Posterior cingulate gyrus (tissue), 11 donors: ENCODE results near the gene TUBA4B.

ENCODE experiments used
- DNase-seq, 10 donors: peaks; one replicate each; pipeline versions ENCODE4 v3.0.0 to v3.0.0-alpha.2; 2020 to 2021; ENCODE audit warnings: mixed read lengths in 3 of 10
- intact Hi-C: fragments of 100-400 bp; cut with DNase I; formaldehyde crosslinking; loops from one replicate; pipeline ENCODE4 v1.15.1; 2023

TUBA4B gene

GRCh38 chr2:219252900-219253752 lies at the start of gene TUBA4B:
Gene TUBA4B, plus strand, starts transcription at chr2:219253243. Its CDS starts 165 bp downstream, at chr2:219253408.
- intact Hi-C loops: no loop called here
- peak in 6 of 10 donors; percentile 27 to 89 (median 40) for DNase-seq

- peak in 2 of 10 donors; percentile 5 for DNase-seq
- intact Hi-C loops: no loop called here
Measured at GRCh38 chr2:219204425-219205164, 48.4 kb upstream of the TUBA4B start.

GRCh38 chr2:219205165-219205538 lies 47.9 kb upstream of the TUBA4B start:
- peak in 2 of 10 donors; percentile 43 to 50 for DNase-seq
- intact Hi-C loops: no loop called here

- intact Hi-C loops: loop anchor here (2.0 kb wide), 1 partner anchor 27 kb away; the partner anchor contains the start of gene RETREG2
- no peak for DNase-seq
Measured at GRCh38 chr2:219205981-219206327, 47.1 kb upstream of the TUBA4B start.

DNA sequence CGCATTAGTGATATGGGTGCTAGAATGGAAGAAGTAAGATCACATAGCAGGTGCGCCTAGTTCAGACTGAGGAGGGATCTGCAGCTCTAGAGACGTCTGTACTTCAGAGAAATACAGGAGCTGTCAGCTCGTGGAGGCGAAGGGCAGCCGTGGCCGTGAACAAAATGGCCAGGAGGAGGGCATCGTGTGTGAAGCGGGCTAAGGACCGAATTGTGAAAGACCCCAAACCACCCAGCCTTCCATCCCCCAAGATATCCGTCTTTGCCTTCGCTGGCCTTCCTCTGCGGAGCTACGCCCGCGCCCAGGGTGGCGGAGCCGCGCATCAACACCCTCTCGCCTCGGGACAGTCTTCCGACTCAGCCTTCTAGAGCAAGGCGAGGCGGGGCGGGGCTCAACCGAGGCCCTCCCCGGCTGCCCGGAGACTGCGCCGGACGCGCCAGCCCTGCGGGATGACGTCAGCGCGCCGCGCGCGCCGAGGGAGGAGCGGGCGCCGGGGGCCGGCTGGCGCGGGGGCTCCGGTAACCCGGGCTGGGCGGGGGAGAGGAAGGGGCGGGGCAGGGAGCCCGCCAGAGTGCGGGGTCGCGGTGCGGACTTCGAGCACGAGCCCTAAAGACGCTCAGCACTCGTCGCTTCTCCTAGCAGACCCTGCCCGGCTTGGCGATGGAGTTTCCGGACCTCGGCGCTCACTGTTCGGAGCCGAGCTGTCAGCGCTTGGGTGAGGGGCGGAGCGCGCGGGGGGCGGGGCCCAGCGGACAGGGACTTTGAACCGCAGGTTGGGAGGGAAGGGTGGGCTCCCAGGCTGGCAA lies 46.5 kb upstream of the TUBA4B start, which contains the start of gene ZFAND2B:
Gene ZFAND2B (plus strand): TSS at position 455 of the 806 bp plus-strand sequence. CDS start 206 bp downstream, at position 661.
- intact Hi-C loops: loop anchor here (2.0 kb wide), 1 partner anchor 28 kb away; the partner anchor contains the start of gene RETREG2
- peak; percentile 90 to 99 (median 95) for DNase-seq

DNA sequence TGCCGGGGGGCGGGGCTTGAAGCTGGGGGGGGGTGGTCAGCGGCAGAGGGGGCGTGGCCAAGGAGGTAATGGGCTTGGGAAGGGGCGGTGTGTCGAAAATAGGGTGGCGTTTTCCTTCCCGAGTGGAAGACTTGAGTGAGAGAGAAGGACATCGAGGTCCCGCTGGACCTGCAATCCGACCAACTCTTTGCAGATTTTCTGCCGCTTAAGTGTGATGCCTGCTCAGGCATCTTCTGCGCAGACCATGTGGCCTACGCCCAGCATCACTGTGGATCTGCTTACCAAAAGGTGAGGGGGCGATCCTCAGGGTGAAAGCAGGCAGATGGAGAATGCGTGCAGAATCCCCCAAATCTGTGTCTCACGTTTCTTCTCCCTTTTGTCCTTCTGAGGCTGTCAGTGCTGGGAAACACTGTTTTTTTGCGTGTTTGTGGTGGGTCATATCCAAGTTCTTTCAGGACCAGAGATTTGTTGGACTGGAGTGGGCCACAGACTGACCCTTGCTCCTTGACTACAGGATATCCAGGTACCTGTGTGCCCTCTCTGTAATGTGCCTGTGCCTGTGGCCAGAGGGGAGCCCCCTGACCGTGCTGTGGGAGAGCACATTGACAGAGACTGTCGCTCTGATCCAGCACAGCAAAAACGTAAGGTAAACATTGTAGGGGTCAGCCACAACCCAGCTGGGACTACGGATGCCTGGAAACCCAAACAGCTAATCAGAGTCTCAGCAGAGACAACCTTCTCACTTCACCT lies 45.7 kb upstream of the TUBA4B start:
- intact Hi-C loops: loop anchor here (2.0 kb wide), 1 partner anchor 29 kb away; the partner anchor contains the start of gene RETREG2
- peak in 2 of 10 donors; percentile 77 to 87 for DNase-seq

DNA sequence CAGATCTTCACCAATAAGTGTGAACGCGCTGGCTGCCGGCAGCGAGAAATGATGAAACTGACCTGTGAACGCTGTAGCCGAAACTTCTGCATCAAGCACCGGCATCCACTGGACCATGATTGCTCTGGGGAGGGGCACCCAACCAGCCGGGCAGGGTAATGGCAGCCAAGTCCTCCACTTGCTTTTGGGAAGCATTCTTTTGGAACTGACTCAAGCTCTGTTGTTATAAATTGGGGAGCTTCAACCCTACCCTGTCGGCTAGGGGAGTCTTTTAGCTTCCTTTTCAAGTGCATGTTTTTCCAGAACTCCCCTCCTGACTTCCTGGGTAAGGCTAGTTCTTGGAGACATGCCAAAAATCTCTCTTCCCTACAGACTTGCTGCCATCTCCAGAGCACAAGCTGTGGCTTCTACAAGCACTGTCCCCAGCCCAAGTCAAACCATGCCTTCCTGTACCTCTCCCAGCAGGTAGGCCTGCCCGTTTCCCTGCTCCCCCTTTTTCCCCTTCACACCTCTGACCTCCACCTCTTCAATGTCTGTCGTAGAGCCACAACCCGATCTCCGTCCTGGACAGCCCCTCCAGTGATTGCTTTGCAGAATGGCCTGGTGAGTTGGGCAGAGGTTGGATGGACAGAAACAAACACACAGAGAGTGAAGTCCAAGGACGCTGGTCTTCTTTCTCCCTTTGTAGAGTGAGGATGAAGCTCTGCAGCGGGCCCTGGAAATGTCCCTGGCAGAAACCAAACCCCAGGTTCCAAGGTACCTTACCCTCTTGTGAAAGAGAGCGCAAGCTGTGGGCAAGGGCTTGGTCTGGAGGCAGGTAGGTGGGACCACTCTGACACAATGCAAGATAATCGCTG lies 44.9 kb upstream of the TUBA4B start:
- DNase-seq: peak in 1 of 10 donors; percentile 86

DNA sequence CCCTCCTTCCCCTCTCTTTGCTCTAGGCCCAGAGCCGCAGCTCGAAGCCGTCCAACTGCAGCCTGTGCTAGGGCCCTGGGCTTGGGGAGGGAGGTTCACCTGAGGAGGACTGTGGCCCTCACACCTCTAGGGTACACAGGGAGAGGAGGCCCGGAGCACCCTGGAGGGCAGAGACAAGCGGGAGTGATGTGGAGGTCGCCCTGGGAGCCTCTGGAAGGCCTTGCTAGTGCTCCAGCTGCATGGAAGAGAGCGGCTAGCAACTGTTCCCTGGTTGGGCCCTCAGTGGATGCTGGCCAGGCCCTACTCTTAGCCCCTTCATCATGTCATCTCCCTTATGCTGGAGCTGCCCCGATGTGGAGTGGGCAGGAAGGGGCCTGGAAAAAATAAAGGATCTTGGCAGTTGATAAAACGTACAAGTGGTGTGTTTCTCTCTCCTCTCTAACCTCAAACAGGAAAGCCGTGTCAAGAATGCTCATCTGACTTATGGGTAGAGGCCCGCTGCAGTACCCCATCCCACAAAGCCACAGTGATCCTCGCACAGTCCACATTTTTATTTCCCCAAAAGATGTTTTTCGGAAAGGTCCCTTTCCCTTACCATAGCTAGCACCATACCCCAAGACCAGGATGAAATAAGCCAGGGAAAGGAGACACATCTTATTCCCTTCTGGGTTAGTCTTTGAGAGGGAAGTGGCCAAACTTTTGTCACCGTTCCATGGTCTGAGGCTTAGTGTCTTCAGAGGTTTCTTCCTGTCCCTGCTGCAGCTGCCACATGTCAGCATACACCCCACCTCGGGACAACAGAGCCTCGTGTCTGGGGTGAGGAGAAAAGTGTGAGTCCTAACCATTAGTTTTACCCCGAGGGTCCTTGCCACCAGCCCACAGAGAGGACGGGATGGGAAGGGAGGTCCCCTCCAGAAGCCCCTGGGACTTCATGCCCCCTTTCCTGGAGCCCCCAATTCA lies 43.5 kb upstream of the TUBA4B start:
- peak in 1 of 10 donors; percentile 36 for DNase-seq
- intact Hi-C loops: no loop called here

More for the DNA sequence above, 44.9 kb upstream of the TUBA4B start:
- intact Hi-C loops: loop anchor here (2.0 kb wide), 1 partner anchor 29 kb away; the partner anchor contains the start of gene RETREG2

GRCh38 chr2:219210196-219210885 lies 42.7 kb upstream of the TUBA4B start:
- intact Hi-C loops: no loop called here
- peak in 1 of 10 donors; percentile 83 for DNase-seq

GRCh38 chr2:219210886-219211362 lies 42.1 kb upstream of the TUBA4B start:
- intact Hi-C loops: no loop called here
- peak in 1 of 10 donors; percentile 56 for DNase-seq

DNA sequence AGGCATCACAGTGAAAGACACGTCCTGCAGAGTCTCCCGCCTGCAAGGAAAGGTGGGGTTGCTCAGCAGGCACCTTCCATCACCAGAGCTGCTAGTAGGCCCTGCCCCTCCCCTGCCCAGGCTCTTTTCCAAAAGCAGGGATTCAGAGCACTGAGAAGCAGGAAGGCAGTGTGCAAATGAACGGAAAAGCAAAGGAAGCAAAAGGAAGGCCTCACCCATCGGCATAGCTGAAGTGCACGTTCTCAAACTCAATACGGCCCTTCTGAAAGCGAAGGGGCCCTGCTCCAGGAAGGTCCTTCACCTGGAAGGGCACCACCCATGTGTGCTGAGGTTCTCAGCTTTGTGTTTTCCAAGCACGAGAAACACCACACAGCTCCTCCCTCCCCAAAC lies 40.0 kb upstream of the TUBA4B start:
- no peak for DNase-seq

DNA sequence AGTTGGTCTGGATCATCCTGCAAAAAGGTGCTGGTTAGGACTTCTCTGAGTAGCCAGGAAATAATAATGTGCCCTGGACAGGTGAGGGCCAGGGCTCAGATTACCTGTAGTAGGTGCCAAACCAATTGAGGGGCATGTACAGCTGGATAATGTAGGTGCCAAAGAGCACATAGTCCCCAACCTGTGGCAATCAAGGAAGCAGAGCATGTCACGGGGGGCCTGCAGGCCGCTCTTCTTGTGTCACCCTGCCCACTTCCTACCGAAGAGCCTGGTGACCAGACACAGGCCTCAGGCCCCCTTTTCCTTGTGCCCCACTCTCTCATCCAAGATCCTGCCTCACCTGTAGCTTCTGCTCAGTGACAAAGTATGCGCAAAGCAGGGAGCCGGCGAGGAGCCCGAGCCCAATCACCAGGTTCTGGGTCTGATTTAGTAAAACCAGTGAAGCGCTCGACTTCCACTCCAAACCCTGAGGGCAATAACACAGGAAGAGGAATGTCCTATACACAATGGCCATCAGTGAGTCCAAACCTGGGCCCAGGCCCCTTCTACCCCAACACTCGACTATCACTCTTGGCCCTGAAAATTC lies 39.5 kb upstream of the TUBA4B start:
- intact Hi-C loops: no loop called here

More for the DNA sequence above, 40.0 kb upstream of the TUBA4B start:
- intact Hi-C loops: no loop called here

GRCh38 chr2:219214141-219214540 lies 38.9 kb upstream of the TUBA4B start:
- peak in 1 of 10 donors; percentile 73 for DNase-seq
- intact Hi-C loops: no loop called here

More for the DNA sequence above, 39.5 kb upstream of the TUBA4B start:
- peak in 1 of 10 donors; percentile 38 for DNase-seq

DNA sequence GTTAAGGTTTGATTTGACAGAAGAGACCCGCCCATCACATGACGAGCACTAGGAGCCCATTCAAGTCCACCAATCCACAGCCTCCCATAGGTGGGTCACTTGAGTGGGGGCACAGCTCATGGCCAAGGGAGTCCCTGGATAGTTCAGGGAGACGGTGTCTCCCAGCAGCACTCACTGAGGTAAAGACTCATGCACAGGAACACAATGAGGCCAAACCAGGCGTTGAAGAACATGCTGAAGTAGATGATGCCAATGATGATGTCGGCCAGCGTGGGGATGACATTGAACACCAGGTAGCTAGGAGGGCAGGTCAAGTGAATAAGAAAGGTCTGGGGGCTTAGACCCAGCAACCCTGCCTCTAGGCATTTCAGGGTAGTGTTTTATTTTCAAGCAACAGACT lies 38.3 kb upstream of the TUBA4B start:
- intact Hi-C loops: no loop called here
- DNase-seq: no peak

GRCh38 chr2:219215871-219216534 lies 37.0 kb upstream of the TUBA4B start:
- peak in 1 of 10 donors; percentile 78 for DNase-seq

GRCh38 chr2:219216535-219216915 lies 36.5 kb upstream of the TUBA4B start:
- peak in 1 of 10 donors; percentile 56 for DNase-seq
- intact Hi-C loops: no loop called here

More at GRCh38 chr2:219215871-219216534, 37.0 kb upstream of the TUBA4B start:
- intact Hi-C loops: no loop called here
